ENCODE data around the gene RFX8.
"Not testable (repeated sequence)": the region's sequence is repeated elsewhere in the genome, so short reads cannot be mapped to it uniquely, and the experiment has no call there.

RFX8 gene

GRCh38 chr2:101474731-101475384 is at the start of gene RFX8:
Gene RFX8, minus strand, starts transcription at chr2:101475112. Its CDS starts 8,264 bp downstream, at chr2:101466848.
- peak; percentile 8 to 16 (median 9) for DNase-seq (ENCODE audit: low read depth in 3 of 3, low spot score in 1 of 3)

GRCh38 chr2:101521487-101521886 is 46.6 kb upstream of the RFX8 start:
- no peak for DNase-seq (ENCODE audit: low read depth in 3 of 3, low spot score in 1 of 3)

- DNase-seq (ENCODE audit: low read depth in 3 of 3, low spot score in 1 of 3): no peak
These were observed 45.3 kb upstream of the RFX8 start for GRCh38 chr2:101520246-101520645.

- no peak for DNase-seq (ENCODE audit: low read depth in 3 of 3, low spot score in 1 of 3)
These were observed 43.9 kb upstream of the RFX8 start for GRCh38 chr2:101518578-101519492.

- DNase-seq (ENCODE audit: low read depth in 3 of 3, low spot score in 1 of 3): no peak
These were observed 42.9 kb upstream of the RFX8 start for GRCh38 chr2:101517758-101518271.

GRCh38 chr2:101516823-101517690 is 42.1 kb upstream of the RFX8 start:
- DNase-seq (ENCODE audit: low read depth in 3 of 3, low spot score in 1 of 3): no peak

GRCh38 chr2:101516349-101516748 is 41.4 kb upstream of the RFX8 start:
- DNase-seq (ENCODE audit: low read depth in 3 of 3, low spot score in 1 of 3): no peak

- DNase-seq (ENCODE audit: low read depth in 3 of 3, low spot score in 1 of 3): no peak
These were observed 40.6 kb upstream of the RFX8 start for GRCh38 chr2:101515477-101515876.

- no peak for DNase-seq (ENCODE audit: low read depth in 3 of 3, low spot score in 1 of 3)
These were observed 38.1 kb upstream of the RFX8 start for GRCh38 chr2:101512993-101513392.

GRCh38 chr2:101511381-101511780 is 36.5 kb upstream of the RFX8 start:
- no peak for DNase-seq (ENCODE audit: low read depth in 3 of 3, low spot score in 1 of 3)

- DNase-seq (ENCODE audit: low read depth in 3 of 3, low spot score in 1 of 3): no peak
These were observed 34.8 kb upstream of the RFX8 start for GRCh38 chr2:101509499-101510284.

- no peak for DNase-seq (ENCODE audit: low read depth in 3 of 3, low spot score in 1 of 3)
These were observed 33.7 kb upstream of the RFX8 start for GRCh38 chr2:101508636-101509035.

GRCh38 chr2:101505276-101505675 is 30.4 kb upstream of the RFX8 start:
- not testable (repeated sequence) for DNase-seq (ENCODE audit: low read depth in 3 of 3, low spot score in 1 of 3)

GRCh38 chr2:101504744-101505143 is 29.8 kb upstream of the RFX8 start:
- not testable (repeated sequence) for DNase-seq (ENCODE audit: low read depth in 3 of 3, low spot score in 1 of 3)

- DNase-seq (ENCODE audit: low read depth in 3 of 3, low spot score in 1 of 3): no peak
These were observed 27.2 kb upstream of the RFX8 start for GRCh38 chr2:101502095-101502494.

GRCh38 chr2:101501443-101501842 is 26.5 kb upstream of the RFX8 start:
- no peak for DNase-seq (ENCODE audit: low read depth in 3 of 3, low spot score in 1 of 3)

- DNase-seq (ENCODE audit: low read depth in 3 of 3, low spot score in 1 of 3): no peak
These were observed 25.9 kb upstream of the RFX8 start for GRCh38 chr2:101500860-101501259.

GRCh38 chr2:101500180-101500579 is 25.3 kb upstream of the RFX8 start:
- DNase-seq (ENCODE audit: low read depth in 3 of 3, low spot score in 1 of 3): no peak

- DNase-seq (ENCODE audit: low read depth in 3 of 3, low spot score in 1 of 3): no peak
These were observed 21.4 kb upstream of the RFX8 start for GRCh38 chr2:101496279-101496678.

GRCh38 chr2:101492936-101493473 is 18.1 kb upstream of the RFX8 start:
- no peak for DNase-seq (ENCODE audit: low read depth in 3 of 3, low spot score in 1 of 3)
